ENCODE results near the gene CRIP3. TPM values are rescaled to one million over a fixed set of nuclear protein-coding genes. Genes with fewer than 3 reads are reported as not detected.

Gene CRIP3
- total and polyA plus RNA-seq, 2 of the 4 experiments (the other 2 are of a cell fraction), result not detected

- Histone ChIP-seq H3K4me2 (ENCODE audit: low read depth, low read length) (no peak overlapping the region), H2BK5ac (ENCODE audit: low read depth, low read length, poor library complexity, severe bottlenecking) (no peak overlapping the region), H3K36me3 (ENCODE audit: control insufficient read depth, insufficient read depth, low read length) (no peaks in the 10 kb centered on the region), H3K27ac (ENCODE audit: insufficient read depth, low read length) (no peak overlapping the region), H2AK5ac (ENCODE audit: low read depth, low read length) (no peak overlapping the region), H2BK15ac (ENCODE audit: low read depth, low read length) (no peak overlapping the region), H2AFZ (replicated peaks; ENCODE audit: low read length, poor library complexity) (no peak overlapping the region), H3K4me1 (ENCODE audit: control insufficient read depth, insufficient read depth, low read length) (no peaks in the 10 kb centered on the region; the same call in 1 of the 2 replicates), H3K23ac (ENCODE audit: low read depth, low read length) (no peak overlapping the region), H3K56ac (ENCODE audit: extremely low read depth, insufficient read depth, low read length) (no peak overlapping the region), H3K4me3 (ENCODE audit: insufficient read depth, low read depth, low read length) (no peak overlapping the region), H2BK120ac (ENCODE audit: low read depth, low read length) (no peak overlapping the region), H3K9ac (ENCODE audit: low read depth, low read length) (no peak overlapping the region), H3K9me3 (ENCODE audit: control insufficient read depth, insufficient read depth, low read length) (no peaks in the 10 kb centered on the region), H3K9me1 (ENCODE audit: insufficient read depth, low read length) (no peaks in the 10 kb centered on the region), H4K8ac (ENCODE audit: low read depth in 2 of 2, low read length in 2 of 2) (no peak overlapping the region), H3K14ac (replicated peaks; ENCODE audit: low read depth, low read length) (no peak overlapping the region), H3K4ac (ENCODE audit: low read depth, low read length) (no peak overlapping the region), H4K91ac (ENCODE audit: insufficient read depth, low read depth, low read length) (no peak overlapping the region), H3K27me3 (ENCODE audit: control insufficient read depth, insufficient read depth, low read length) (peaks cover 41% of the 10 kb centered on the region), H4K20me1 (ENCODE audit: insufficient read depth, low read length) (no peaks in the 10 kb centered on the region; the same call in 1 of the 2 replicates), H3K79me1 (ENCODE audit: low read depth in 1 of 2, low read length in 2 of 2) (no peaks in the 10 kb centered on the region), H3K18ac (ENCODE audit: low read depth, low read length) (no peak overlapping the region), H2AK9ac (replicated peaks; ENCODE audit: low read depth, low read length, poor library complexity) (no peak overlapping the region), H2BK20ac (ENCODE audit: low read depth, low read length) (no peak overlapping the region), H4K5ac (ENCODE audit: low read depth, low read length) (no peak overlapping the region)
- ChIA-PET POLR2A (ENCODE audit: unreplicated experiment) (no interaction called here), CTCF (no interaction called here)
- WGBS, 2 experiments (ENCODE audit: extremely low coverage in 2 of 2, insufficient read length in 1 of 2), result no CpG with 5 or more reads among the region's 2 CpGs
- dilution Hi-C loops (cut with HindIII; ENCODE audit: low sequenced_read_pairs, unreplicated experiment) (no loop called here), intact Hi-C loops (cut with micrococcal nuclease) (no loop called here), in situ Hi-C loops (cut with MboI; ENCODE audit: low sequenced_read_pairs) (no loop called here)
- TF ChIP-seq CHD1 (IDR thresholded peaks at IDR 0.05; ENCODE audit: low read depth, low read length) (no peak), MXI1 (IDR thresholded peaks at IDR 0.05; ENCODE audit: borderline replicate concordance, low read depth, low read length) (no peak), BHLHE40 (IDR thresholded peaks at IDR 0.05; ENCODE audit: low read depth, low read length) (no peak), SMC3 (IDR thresholded peaks at IDR 0.05; ENCODE audit: low read depth, low read length) (no peak), POLR2A (IDR thresholded peaks at IDR 0.05; ENCODE audit: low read depth, low read length) (no peak), FOS (IDR thresholded peaks at IDR 0.05; ENCODE audit: low read depth, low read length) (no peak), USF2 (IDR thresholded peaks at IDR 0.05; ENCODE audit: low read depth, low read length) (no peak), MAZ (IDR thresholded peaks at IDR 0.05; ENCODE audit: borderline replicate concordance, low read depth, low read length) (no peak), RAD21 (IDR thresholded peaks at IDR 0.05; ENCODE audit: low read length) (no peak), CEBPB (IDR thresholded peaks at IDR 0.05; ENCODE audit: low read depth, low read length) (no peak), ELK1 (IDR thresholded peaks at IDR 0.05; ENCODE audit: borderline replicate concordance, low read depth, low read length) (no peak)
- BruUV-seq (replicated peaks), result no TSS peak
- ATAC-seq (ENCODE audit: low read depth), result no peak
- no peak for DNase-seq
These were observed 1.5 kb upstream of the CRIP3 start for GRCh38 chr6:43310134-43310533.

All from IMR-90 (cell line).